GM19452 (cell line): Measurements from ENCODE around the gene VAC14.

Experiments used
- ATAC-seq: cut with Tn5 transposase; IDR thresholded peaks from one replicate; pipeline ENCODE4 v1.9.1; 2021; ENCODE audit not compliant: unreplicated experiment

The VAC14 gene

DNA sequence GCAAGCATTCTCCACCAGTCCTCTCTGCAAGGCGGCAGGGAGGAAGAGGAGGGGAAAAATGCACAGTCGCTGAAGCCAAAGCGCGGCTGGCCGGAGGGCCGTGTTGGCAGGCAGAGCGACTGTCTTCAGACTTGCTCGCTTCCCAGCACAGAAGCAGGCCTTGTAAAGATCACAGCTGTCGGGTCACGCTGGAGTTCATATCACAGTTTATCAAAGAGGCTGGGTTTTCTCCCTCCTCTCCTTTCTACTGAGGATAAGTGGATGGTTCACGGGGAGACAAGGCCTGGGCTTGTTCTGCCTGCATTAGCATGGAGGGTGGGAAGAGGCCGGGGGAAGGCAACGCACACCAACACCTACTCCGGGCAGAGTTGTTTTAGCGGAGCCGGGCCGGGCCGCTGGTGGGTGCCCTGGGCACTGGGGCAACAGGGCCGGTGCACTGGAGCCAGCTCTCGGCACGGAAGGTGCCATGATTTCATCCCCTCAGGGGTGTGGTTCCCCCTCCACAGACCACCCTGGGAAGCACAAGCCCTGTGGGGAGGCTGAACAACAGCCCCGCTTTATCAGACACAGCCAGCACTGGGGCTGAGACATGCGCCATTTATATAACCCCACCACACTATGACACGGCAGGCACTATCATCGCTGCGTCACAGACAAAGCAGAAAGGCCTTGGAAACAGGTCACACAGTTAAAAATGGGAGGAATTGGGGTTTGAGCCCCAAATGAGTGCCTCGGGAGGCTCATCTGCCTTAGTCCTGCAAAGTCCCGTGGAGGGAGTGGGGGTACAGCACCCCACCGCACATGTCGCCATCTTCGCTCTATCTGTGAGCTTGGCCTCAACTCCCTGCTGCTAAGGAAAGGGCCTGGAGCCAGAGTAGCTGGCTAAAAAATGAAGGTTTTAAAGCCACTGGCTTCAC is 74.8 kb downstream of the VAC14 start:
- no peak for ATAC-seq

- no peak for ATAC-seq
Measured at GRCh38 chr16:70725024-70725911, 75.7 kb downstream of the VAC14 start.

GRCh38 chr16:70724146-70725023 is 76.6 kb downstream of the VAC14 start:
- no peak for ATAC-seq

- ATAC-seq = no peak
Measured at GRCh38 chr16:70723740-70724145, 77.2 kb downstream of the VAC14 start.

- no peak for ATAC-seq
Measured at GRCh38 chr16:70721202-70721963, 79.6 kb downstream of the VAC14 start.

- no peak for ATAC-seq
Measured at GRCh38 chr16:70720425-70721201, 80.3 kb downstream of the VAC14 start.

- ATAC-seq = no peak
Measured at GRCh38 chr16:70717065-70717464, 83.9 kb downstream of the VAC14 start.

DNA sequence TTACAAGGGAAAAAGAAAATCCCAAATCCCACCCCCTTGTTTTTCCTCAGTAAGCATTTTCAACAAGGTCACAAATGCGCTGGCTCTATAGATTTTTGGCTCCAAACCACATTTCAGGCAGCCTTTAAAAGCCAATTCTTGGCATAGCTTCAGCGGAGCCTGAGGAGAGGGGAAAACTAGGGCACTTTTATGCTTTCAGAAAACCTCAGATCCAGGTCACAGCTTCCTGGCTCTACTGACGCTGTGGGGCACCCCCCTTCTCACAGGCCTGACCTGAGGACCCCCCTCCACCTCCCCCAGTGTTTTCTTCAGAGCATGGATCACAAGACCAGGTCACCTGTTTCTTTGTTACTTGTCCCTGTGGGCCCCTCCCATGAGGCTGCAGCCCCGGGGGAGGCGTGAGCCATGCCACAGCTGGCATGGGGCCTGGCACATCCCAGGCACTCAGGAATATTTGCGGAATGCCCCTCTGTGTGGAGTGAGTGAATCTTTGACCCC is 85.0 kb downstream of the VAC14 start:
- no peak for ATAC-seq

DNA sequence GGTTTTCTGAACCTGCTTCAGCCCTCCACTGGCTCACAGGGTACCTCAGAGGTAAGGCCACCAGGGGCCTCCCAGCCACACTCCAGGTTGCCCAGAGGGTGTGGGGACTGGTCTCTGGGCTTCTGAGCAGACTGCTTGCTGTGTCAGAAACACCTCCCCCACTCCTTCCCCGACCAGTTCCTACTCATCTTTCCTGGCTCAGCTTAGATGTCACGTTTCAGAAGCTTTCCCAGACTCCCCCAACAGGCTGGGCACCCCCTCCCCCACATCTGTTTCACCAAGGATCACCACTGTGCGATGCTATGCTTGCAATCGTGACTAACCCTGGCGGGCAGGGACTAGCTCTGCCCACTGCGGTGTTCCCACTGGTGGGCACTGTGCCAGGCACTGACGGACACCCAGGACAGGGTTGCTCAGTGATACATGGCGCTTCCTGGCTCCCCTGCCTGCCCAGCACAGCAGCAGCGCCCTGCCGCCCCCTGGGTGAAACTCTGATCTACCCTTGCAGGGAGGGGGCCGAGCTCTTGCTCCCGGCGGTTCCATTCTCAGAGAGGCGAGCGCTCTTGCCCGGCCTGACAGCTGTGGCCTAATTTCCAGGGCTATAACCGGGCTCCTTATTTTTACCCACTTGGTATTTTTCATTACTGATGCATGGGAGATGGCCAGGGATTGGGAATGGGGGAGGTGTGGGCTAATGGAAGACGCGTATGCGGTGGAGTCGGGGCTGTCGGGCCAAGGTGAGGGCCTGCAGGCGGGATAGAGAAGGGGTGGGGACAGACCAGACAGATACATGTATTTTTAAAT is 85.7 kb downstream of the VAC14 start:
- no peak for ATAC-seq

DNA sequence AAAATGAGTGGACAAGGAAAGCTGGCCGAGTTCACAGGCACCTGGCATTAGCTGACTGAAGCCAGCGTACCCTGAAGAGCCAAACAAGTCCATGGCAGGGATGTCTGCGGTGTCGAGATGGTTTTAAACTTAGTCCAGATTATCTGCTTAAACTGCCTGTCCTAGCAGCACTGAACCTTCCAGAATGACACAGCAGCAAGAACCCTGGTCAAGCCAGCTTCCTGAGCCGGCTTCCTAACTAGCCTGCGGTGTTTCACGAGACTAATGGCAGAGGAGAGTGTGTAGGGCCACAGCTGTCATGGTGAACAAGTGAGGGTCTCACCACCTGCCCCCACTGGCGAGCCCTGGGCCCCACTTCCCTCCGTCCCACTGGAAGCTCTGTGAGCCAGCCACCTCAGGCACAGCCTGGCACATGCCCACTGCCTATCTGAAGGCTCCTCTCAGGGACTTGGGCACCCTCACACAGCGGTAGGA is 86.3 kb downstream of the VAC14 start:
- ATAC-seq = no peak

GRCh38 chr16:70713824-70714223 is 87.1 kb downstream of the VAC14 start:
- no peak for ATAC-seq

DNA sequence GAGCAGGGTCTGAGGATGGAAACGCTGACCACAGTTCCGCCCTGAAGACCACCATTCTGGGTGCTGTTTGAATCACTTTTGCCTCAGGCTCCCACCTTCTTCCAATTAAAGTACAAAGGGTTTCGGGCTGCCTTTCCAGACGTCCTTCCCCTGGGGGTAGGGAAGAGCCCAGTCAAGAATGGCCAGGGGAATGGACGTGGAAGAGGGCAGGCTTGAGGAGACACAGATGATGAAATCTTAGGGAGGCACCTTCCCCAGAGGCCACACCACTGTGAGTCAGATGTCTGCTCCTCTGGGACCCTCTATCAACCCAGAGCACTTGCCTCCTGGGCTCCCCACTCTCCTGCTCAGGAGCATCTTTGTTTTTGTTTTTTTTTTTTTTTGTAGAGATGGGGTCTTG is 87.6 kb downstream of the VAC14 start:
- no peak for ATAC-seq

DNA sequence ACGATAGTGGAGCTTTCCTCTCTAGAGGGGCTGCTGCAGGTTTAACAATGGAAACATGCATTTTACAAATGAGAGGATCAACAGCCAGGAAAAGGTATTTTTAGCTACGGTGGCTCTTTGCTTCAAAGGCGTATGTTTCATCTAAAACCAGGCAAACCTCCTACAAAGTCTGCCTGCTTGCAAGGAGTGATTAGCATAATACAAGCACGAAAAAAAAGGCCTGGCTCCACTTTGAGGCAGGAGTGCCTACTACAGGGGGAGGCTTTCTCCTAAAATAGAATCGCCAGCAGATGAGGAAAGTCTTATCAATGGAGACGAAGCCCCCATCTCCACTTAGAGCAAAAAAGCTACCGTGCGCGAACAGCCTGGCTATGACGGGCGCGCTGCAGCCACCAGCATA is 88.0 kb downstream of the VAC14 start:
- ATAC-seq = no peak

DNA sequence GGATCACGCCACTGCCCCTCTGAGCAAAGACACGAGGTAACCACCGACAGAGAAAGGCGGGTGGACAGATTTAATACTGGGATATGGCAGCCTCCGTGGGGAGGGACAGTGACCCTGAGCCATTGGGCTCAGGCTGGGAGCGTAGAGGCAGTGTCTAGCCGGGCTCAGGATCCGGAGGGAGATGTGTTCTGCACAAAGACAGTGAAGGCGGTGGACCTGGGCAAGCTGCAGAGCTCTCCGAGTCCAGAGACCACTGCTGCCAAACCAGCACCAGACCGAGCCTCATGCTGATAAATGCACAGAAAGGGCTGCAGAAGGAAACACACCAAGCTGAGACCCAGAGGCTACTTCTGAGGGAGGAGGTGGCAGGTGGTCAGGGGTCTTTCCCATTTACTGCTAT is 88.6 kb downstream of the VAC14 start:
- no peak for ATAC-seq

DNA sequence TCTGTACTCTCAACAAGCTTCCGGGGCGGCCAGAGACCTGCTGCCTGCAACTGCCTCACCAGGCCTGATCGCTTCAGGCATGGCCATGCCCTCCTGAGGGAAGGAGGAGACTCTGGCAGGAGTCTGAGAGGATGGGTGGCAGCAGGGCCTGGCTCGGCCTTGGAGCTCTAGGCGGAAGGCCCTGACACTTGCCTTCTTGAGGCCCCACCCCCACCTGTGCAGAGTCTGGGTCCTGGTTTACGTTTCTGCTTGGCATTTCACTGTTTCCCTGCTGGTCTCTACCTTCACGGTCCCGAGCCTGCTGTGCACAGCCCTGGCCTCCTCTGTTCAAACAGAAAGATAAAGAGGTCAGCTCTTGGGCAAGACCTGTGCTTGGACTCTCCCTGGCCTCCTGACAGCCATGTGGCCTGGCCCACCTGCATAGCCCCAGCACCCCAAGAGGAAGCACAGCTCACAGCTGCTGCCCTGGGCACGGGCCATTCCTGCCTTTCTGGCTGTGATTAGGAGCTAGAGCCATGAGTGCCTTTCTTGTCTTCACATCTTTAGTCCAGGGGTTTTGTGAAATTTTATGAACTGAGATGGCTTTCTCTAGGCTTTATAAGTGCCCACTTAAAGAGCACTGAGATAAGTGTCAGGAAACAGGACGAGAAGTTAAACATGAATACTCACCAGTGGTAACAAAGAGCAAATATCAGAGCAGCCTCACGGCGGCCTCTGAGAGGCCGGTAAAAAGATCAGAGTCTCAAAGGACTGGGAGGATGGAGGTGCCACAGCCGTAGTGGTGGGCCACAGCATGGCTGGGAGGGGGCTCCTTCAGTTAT is 89.5 kb downstream of the VAC14 start:
- ATAC-seq = no peak

- ATAC-seq = no peak
Measured at GRCh38 chr16:70710422-70711210, 90.3 kb downstream of the VAC14 start.

- no peak for ATAC-seq
Measured at GRCh38 chr16:70709942-70710341, 91.0 kb downstream of the VAC14 start.
